Stimulated activated CD4-positive, alpha-beta T cell treated with anti-CD3 and anti-CD28 coated beads, Interleukin-4, amount 100 ng/mL, for 1 hour (primary cell): ENCODE data around the gene CYB5R3.
"Not testable (repeated sequence)": the region's sequence is repeated elsewhere in the genome, so short reads cannot be mapped to it uniquely, and the experiment has no call there.

Experiments used
- DNase-seq: peaks from one replicate; pipeline ENCODE4 v3.0.0-alpha.2; 2020

Gene CYB5R3

DNA sequence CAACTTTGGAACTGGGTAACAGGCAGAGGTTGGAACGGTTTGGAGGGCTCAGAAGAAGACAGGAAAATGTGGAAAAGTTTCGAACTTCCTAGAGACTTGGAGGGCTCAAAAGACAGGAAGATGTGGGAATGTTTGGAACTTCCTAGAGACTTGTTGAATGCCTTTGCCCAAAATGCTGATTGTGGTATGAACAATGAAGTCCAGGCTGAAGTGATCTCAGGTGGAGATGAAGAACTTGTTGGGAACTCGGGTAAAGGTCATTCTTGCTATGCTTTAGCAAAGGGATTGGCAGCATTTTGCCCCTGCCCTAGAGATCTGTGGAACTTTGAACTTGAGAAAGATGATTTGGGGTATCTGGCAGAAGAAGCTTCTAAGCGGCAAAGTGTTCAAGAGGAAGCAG, 28.7 kb upstream of the CYB5R3 start:
- DNase-seq = not testable (repeated sequence)

DNA sequence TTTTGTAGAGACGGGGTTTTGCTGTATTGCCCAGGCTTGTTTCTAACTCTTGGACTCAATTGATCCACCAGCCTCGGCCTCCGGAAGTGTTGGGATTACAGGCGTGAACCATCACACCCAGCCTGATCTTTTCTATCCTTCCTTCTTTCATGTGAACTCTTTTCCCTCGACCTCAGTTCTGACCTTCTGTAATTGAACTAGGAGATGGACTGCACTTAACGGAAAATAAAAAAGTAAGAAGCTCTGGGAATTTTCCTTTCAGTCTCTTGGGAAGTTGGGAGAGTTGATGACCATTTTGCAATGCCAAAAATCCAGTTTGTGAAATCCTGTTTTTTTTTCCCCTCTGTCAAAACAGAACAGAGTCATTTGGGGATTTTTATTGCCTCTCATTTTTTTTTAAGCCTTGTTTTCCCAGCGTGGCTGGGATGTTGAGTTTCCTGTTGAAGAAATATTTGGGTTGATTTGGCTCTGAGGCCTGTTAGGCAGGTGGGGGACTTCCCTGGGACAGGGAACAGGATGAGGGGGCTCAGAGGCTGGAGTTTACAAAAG, 26.9 kb upstream of the CYB5R3 start:
- DNase-seq = no peak

DNA sequence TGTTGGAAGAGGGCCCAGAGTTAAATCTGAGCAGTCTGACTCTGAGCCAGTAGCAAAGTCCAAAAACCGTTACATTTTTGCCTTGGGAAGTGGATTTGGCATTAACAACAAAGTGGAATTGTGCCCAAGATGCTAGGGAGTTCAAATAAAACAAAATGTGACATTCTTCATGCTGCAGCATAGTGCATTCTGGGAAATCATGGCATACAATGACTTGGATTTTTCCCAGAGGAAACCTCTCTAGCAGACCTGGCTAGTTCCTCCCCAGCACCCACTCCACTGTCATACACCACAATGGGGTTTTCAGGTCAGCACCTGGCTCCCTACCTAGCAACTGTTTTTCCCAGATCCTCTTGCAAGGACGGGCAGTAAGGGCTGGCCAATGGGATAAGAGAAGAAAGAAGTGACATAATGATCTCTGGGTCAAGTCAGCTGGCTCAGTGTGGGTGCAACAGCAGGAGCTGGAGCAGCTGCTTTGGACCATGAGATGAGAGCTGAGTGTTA, 24.8 kb upstream of the CYB5R3 start:
- DNase-seq = no peak

DNA sequence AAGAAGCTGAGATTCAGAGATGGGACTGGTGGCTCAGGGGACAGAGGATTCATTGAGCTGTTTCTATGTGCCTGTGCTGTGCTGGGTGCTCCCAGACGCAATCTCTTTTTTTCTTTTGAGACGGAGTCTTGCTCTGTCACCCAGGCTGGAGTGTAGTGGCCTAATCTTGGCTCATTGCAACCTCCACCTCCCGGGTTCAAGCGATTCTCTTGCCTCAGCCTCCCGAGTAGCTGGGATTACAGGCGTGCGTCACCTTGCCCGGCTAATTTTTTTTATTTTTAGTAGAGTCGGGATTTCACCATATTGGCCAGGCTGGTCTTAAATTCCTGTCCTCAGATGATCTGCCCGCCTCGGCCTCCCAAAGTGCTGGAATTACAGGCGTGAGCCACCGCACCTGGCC, 23.9 kb upstream of the CYB5R3 start:
- DNase-seq = not testable (repeated sequence)

DNA sequence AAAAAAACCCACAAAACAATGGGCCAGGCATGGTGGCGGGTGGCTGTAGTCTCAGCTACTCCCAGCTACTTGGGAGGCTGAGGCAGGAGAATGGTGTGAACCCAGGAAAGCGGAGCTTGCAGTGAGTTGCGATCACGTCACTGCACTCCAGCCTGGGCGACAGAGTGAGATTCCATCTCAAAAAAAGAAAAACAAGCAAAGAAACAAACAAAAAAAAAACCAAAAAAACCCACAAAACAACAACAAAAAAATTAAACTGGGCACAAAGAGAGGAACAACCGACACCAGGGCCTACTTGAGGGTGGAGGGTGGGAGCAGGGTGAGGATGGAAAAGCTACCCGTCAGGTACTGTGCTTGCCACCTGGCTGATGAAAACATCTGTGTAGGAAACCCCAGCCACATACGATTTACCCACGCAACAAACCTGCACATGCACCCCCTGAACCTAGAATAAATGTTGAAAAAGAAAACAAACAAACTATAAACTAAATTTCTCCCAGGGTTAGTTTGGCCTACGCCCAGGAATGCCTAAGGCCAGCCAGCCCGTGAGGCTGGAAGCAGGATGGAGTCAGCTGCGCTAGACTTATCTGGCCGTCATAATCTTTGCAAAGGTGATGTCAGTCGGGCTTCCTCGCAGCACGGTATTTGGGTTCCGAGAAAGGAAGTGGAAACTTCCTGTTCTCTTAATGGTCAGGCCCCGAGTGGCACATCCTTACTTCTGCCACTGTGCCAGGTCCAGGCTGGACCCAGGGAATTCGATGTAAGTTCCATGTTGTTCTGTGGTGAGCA, 21.9 kb upstream of the CYB5R3 start:
- DNase-seq = no peak

DNA sequence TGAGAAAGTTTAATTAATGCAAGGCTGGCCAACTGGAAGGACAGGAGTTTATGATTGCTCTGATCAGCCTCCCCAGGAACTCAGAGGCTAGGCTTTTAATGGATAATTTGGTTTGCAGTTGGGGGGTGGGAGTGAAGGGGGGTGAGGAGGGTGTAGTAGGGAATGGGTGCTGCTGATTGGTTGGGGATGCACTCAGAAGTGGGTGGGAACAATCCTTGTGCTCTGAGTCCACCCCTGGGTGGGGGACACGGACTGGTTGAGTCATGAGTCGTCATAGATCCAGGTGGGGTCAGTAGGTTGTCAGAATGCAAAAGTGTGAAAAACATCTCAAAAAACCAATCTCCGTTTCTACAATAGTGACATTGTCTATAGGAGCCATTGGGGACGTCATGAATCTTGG, 20.9 kb upstream of the CYB5R3 start:
- no peak for DNase-seq

DNA sequence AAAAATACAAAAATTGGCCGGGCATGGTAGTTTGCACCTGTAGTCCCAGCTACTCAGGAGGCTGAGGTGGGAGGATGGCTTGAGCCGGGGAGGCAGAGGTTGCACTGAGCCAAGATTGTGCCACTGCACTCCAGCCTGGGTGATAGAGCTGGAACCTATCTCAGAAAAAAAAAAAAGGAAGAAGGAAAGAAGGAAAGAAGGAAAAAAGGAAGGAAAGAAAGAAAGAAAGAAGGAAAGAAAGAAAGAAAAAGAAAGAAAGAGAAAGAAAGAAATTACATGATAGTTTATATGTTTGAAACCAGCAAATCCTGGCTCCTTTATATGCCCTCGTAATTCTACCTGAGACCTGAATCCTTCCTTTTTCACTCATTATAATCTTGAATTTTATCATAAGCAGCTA, 17.2 kb upstream of the CYB5R3 start:
- not testable (repeated sequence) for DNase-seq

DNA sequence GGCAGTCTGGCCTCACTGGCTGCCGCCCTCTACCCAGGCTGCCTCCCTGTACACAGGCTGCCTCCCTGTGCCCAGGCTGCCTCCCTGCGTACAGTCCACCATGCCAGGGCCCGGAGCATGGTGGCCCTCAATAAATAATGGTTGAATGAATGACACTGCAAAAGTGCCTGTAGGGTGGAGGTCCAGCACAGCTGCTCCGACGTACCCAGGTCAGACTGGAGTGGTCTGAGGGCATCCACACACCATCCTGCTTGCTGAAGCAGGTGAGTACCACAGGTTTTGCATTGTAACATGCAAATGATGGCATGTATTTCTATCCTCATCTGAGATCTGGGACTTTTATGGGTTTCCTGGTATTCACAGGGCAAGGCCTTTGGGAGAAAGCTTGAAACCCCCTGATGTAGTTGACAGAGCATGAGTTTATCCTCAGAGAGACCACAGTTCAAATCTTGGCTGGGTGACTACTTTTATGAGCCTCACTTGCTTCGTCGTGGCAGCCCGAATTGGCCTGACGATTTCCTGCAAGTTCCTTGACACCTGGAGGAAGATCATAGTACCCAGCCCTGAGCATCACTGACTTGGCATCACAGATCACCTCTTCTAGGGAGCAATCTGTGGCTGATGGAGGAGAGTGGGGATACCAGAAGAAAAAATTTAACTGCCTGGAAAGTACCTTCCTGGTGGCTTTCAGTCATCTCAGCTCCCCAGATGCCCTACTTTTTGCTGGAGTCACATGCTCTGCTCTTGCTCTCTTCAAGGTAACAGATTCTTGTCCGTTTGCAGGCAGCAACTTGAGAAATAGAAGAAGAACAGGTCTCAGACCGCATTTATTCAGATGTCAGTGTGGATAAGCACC, 16.0 kb upstream of the CYB5R3 start:
- DNase-seq = no peak

DNA sequence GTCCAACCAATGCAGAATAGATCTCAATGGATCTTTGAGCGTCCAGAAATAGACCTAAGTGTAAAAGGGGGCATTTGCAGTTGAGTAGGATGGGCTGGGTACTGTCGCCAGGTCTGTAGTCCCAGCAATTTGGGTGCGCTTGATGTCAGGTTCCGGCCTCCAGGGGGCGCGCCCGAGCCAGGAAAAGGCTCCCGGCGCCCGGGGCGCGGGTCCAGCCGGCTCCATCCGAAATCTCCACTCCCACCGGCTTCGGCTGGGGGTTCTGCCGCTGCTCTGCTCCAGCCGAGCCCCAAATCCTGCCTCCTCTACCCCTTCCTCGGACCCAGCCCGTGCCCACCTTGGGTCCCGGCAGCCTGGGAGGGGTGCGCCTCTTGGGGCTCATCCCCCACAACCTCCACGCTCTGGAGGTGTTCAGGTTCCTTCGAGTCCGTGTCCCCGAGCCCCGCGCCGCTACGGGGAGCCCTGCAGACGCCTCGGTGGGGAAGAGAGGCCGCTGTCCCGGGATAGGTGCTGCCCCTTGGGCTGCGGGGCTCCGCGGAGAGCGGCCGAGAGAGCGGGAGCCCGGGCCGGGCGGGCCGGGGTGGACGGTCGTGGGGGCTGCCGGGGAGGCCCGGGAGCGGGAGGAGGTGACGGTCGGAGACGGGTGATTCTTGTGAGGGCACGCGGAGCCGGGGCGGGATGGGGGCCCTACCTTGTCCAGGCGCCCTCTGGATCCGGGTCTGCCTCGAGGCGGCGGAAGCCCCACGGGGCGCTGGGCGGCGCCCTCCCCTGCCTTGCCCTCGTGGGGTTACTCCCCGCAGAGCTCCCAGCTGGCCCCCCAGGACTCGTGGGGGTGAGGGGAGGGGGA, 13.0 kb upstream of the CYB5R3 start:
- peak; percentile 82 for DNase-seq

DNA sequence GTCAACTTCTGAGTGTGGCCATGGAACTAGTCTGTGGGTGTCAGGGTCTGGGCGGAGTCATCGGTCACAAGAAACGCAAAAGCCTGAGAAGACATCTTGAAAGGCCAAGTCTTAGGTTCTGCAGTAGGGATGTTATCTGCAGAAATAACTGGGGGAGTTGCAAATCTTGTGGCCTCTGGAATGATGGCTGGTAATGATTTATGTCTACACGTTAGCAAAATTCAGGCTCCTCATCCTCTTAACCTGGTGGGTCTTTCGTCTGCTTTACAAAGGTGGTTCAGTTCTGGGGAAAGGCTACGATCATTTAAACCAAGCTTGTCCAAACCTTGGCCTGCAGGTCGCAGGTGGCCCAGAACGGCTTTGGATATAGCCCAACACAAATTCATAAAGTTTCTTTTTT, 7.4 kb upstream of the CYB5R3 start:
- no peak for DNase-seq

DNA sequence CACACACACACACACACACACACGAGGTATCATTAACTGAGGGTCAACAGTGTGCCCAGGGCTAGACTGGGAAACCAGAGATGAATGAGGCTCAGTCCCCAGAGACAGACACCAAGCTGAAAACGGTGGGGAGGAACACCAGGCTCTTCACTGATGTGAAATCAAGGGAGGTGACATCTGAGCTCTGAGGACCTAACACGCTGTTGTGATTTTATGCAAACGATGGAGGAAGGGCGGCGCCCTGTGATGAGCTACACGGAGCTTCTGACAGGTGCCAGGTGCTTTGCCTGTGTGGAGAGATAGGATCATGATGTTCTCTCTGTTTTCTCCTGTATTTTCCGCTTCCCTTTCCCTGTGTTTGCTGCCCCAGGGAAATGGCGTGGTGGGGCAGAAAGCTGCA, 6.5 kb upstream of the CYB5R3 start:
- no peak for DNase-seq

DNA sequence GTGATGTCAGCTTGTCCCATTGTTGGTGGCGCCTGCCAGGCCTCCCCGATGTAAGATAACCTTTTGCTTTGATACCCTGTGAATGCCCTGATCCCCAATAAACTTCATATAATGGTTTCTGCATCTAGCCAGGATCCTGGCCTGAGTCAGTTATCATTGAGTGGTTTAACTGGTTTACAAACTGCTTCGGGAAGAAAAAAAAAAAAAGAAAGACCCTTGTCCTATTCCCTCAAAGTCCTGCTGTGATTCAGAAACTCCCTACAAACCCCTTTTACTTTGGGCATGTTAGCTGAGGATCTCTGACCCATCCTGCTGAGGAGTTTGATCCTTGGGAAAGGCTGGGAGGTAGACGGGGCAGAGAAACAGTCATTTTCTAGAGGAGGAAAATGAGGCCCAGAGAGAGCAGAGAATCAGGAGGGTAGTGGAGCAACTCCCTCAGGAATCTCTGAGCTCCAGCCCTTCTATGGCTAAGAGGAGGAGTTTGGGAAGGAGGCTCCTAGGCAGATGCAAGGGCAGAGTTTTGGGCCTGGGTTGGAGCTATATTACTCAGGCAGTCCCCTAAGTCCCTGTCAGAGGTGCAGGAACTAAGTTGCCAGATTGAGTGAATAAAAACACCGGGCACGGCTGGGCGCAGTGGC, 5.4 kb upstream of the CYB5R3 start:
- DNase-seq = no peak

DNA sequence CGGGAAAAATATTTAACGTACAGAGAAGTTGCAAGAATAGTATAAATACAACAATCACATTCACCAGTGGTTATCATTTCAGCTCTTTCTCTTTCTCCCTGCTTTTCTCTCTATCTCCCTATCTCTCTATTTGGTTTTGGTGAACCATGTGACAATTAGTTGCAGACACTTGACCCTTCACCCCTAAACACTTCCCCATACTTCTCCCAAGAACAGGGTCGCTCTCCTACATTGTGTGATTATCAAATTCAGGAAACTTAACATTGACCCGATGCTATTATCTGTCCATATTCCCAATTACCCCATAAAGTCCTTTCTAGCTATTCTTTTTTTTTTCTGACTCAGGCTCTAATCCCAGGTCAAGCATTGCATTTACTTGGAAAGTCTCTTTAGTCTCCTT, 4.8 kb upstream of the CYB5R3 start:
- DNase-seq = no peak

DNA sequence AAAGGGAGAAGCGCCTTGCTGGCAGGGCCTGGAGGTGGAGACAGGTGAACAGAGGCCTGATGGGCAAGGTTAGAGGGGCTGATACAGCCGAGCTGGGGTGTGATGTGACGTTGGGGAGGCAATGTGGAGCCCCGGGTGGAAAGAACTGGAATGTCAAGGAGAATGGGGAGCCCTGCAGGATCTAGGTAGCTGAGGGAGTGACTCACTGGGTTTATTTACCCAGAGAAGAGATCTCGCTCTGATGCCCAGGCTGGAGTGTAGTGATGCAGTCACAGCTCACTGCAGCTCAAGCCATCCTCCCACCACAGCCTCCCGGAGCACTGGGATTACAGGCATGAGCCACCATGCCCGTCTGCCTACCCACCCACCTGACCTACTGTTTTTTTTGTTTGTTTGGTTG, 1.9 kb upstream of the CYB5R3 start:
- DNase-seq = no peak

DNA sequence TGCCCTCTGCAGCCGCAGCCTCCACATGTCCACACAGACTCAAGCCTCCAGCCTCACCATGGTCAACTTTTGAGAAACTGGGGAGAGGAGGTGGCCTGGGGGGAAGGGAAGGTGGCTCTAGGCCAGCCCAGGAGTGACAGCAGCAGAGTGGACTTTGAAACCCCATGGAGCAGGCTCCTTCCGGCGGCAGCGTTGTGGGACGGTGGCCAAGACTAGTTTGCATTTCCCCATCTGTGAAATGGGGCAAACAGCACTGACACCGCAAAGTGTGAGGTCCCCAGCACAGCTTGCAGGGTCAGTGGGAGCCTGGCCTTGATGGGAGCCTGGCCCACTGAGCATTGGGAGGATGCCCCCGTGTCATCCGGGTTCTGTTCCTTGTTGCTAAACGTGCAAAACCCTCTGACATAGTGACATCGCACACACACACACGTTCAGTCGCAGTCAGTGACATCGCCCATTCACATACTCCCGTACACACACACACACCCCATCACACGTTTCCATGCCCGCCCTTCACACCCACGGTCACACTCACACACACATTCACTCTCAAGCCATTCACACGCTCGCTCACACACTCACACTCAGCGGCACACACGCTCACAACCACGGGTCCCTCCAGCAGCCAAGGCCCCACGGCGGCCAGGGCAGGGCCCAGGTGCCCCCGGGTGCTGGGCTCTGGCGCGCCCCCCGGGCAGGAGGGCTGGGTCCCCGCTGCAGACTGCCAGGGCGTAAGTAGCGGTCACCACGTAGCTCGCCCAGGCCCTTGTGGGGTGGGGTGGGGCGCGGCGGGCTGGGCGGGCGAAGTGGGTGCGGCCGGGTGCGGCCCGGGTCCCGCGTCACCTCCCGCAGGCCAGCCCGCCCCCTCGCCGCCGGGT, 585 bp downstream of the CYB5R3 start:
- DNase-seq = no peak

DNA sequence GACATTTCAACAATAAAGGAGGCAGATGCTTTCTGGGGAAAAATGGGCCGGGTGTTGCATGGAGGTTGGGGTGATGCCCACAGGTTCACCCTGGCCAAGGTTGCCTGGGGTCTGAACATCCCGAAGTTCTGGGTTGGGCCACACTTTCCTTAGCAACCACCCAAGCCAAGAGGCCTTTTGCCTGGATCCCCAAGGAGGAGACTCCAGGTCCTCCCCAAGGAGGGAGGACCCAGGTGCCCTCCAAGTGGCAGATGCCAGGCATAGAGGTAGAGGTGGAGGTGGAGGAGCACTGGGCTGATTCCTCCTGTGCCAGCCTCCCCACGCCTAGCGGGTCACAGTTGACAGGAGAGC, 1.2 kb downstream of the CYB5R3 start:
- DNase-seq = no peak

DNA sequence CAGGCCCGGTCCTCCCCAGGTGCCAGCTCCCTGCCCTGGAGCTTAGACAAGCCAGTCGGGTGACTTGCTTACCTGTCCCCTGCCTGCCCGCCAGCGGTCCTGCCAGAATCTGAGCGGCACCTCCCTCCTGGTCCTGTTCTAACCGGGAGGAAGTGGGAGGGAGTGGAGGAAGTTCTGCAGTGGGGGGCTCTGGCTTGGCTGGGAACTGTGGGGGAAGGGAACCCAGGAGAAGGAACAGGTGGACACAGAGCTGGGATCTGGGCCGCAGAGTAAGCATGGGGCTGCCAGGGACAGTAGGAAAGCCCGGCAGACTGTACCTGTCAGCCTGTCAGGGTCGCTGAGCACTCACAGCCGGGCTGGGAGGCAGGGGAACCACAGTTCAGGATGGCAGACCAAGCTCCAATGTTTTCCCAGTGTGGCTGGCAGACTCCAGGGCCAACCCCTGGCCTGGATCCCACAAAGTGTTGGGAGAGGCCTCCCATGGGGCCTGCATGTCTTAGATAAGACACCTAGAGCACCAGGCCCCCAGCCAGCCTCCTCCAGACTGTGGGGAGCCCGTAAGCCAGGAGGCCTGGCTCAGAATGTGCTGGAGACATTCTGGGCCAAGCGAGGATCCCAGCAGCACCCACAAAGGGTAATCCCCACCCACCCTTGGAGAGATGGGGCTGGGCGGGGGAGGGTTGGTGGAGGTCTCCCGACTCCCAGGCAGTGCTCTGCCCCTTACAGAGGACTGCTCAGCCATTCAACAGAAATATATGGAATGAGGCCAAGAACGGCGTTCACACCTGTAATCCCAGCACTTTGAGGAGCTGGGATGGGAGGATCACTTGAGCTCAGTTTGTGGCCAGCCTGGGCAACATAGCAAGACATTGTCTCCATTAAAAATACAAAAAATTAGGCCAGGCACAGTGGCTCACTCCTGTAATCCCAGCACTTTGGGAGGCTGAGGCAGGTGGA, 2.3 kb downstream of the CYB5R3 start:
- DNase-seq = no peak

DNA sequence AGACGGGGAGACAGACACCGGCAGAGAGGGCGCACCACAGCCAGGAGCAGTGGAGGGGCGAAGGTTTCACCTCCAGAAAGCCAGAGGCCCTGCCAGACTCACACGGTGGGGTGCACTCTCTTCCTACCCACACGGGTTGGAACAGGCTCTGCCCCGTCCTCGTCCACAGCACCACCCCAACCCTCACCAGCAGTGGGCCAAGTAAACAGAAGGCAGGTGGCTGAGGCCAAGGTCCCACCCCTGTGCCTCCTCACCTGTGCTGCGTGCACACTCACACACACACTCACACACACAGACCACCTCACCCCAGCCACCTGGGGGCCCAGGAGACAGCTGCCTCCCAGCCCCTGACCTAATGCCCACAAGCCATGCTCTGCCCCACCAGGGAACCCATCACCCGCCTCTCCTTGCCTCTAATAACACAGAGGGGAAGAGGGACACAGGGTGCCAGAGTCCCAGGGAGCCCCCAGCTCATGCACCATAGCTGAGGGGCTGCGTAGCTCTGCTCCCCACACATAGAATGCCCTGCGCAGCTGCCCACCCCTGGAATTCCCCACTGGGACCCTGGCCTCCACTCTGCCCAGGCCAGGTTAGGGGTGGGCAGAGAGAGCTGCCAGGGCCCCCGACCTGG, 3.1 kb downstream of the CYB5R3 start:
- DNase-seq = no peak

DNA sequence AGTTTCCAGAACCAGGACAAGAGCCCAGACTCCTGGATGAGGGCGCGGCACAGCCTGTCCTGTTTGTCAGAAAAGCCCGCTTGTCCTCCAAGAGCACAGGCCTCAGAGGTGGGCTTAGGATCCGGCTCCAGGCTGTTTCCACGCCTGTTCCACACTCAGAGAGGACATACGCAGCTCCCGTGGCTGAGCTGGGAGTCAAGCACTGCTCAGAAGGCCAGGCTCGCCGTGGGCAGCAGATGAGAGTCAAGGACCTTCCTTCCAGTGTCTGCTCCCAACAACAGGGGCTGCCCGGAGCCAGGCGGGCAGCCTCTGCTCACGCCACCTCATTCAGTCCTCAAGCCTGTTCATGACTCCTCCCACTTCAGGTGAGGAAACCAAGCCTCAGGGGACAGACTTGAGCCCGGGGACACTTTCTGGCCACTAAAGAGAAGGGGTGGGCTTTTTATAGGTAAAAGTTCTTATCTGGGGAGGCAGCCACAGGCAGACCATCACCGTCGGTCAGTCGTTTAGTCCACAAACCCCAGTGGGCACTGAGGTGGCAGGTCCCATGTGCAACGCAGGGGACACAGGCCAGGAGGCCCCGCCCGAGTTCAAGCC, 3.8 kb downstream of the CYB5R3 start:
- no peak for DNase-seq
